Esophagus muscularis mucosa (tissue), 4 donors: Measurements from ENCODE around the gene JPH2. TPM values are rescaled to one million over a fixed set of nuclear protein-coding genes. Genes with fewer than 3 reads are reported as not detected.
A peak's percentile ranks its signal among the peaks of the same experiment; 100 is the strongest.

Experiments used
- DNase-seq: peaks from one replicate; pipeline ENCODE4 v3.0.0-alpha.2; 2017; ENCODE audit errors: extremely low spot score
- H3K27ac ChIP-seq, 4 donors: fragments of 200-600 bp; sonication (generic); replicated peaks in 1 of 4; 1 replicate in 3 of 4; 2 replicates in 1 of 4; pipeline ENCODE4 v1.5.1; 2016 to 2019; ENCODE audit warnings: mild to moderate bottlenecking in 1 of 4
- H3K27me3 ChIP-seq, 4 donors: fragments of 200-600 bp; sonication (generic); one replicate each; pipeline versions ENCODE4 v1.5.1 to v1.6.0; 2016 to 2019
- H3K36me3 ChIP-seq, 4 donors: fragments of 200-600 bp; sonication (generic); one replicate each; pipeline ENCODE4 v1.5.1; 2016 to 2019
- H3K4me1 ChIP-seq, 4 donors: fragments of 200-600 bp; sonication (generic); one replicate each; pipeline ENCODE4 v1.5.1; 2016 to 2019
- H3K4me3 ChIP-seq, 4 donors: fragments of 200-600 bp; sonication (generic); 1 replicate in 2 of 4; 2 replicates in 2 of 4; pipeline ENCODE4 v1.5.1; 2016 to 2019; ENCODE audit warnings: mild to moderate bottlenecking in 4 of 4, moderate library complexity in 1 of 4
- H3K9me3 ChIP-seq, 4 donors: fragments of 200-600 bp; sonication (generic); 1 replicate in 3 of 4; 2 replicates in 1 of 4; pipeline ENCODE4 v1.5.1; 2016 to 2019
- EP300 ChIP-seq: sonication (generic); formaldehyde crosslinking; IDR thresholded peaks from one replicate; pipeline ENCODE4 v1.6.1; 2017; ENCODE audit warnings: antibody characterized with exemption
- POLR2A ChIP-seq: fragments of 450-650 bp; IDR thresholded peaks from one replicate; pipeline ENCODE4 v1.6.1; 2017; ENCODE audit warnings: antibody characterized with exemption, moderate library complexity, mild to moderate bottlenecking, low read depth
- POLR2AphosphoS5 ChIP-seq, 2 donors: sonication (generic); formaldehyde crosslinking; IDR thresholded peaks; one replicate each; pipeline ENCODE4 v1.6.1; 2017; ENCODE audit warnings: antibody characterized with exemption in 2 of 2
- WGBS: methylation state at CpG from one replicate; pipeline ENCODE4 v1.1.5; 2018; 5-methylcytosine and 5-hydroxymethylcytosine counted together
- intact Hi-C: fragments of 100-400 bp; cut with DNase I; formaldehyde crosslinking; loops from one replicate; pipeline ENCODE4 v1.15.1; 2023
- total RNA-seq, 4 donors: library from RNA; depleted of rRNA; stranded (reverse); fragments of >200 nt; gene quantifications; one replicate each; pipeline versions ENCODE4 v1.1.0 to v1.2.1, GENCODE V29; 2016
- TF ChIP-seq, protein P1 (sequence below), 3 experiments: fragments of 200-600 bp in 2 of 3; fragments of 450-650 bp in 1 of 3; sonication (generic) in 2 of 3; IDR thresholded peaks; one replicate each; pipeline ENCODE4 v1.5.1; 2017 to 2019; ENCODE audit warnings: antibody characterized with exemption in 3 of 3, mild to moderate bottlenecking in 2 of 3, moderate library complexity in 1 of 3

JPH2 gene
- total RNA-seq, 4 donors from 2014 or later = 187 to 441 (median 295) TPM

- 90% methylated on average over 4 of the region's 4 CpGs for WGBS
- intact Hi-C loops = no loop called here
- H3K27ac ChIP-seq = peak overlapping the region; percentile 61 to 99 (median 86)
- TF ChIP-seq POLR2AphosphoS5 (IDR thresholded peaks at IDR 0.05) = peak in 1 of 2 donors; percentile 67
- TF ChIP-seq EP300 = no peak
- TF ChIP-seq POLR2A = no peak
- TF ChIP-seq, protein P1, sequence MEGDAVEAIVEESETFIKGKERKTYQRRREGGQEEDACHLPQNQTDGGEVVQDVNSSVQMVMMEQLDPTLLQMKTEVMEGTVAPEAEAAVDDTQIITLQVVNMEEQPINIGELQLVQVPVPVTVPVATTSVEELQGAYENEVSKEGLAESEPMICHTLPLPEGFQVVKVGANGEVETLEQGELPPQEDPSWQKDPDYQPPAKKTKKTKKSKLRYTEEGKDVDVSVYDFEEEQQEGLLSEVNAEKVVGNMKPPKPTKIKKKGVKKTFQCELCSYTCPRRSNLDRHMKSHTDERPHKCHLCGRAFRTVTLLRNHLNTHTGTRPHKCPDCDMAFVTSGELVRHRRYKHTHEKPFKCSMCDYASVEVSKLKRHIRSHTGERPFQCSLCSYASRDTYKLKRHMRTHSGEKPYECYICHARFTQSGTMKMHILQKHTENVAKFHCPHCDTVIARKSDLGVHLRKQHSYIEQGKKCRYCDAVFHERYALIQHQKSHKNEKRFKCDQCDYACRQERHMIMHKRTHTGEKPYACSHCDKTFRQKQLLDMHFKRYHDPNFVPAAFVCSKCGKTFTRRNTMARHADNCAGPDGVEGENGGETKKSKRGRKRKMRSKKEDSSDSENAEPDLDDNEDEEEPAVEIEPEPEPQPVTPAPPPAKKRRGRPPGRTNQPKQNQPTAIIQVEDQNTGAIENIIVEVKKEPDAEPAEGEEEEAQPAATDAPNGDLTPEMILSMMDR (IDR thresholded peaks at IDR 0.05) = no peak
- peaks cover 88 to 97% (median 95%) of the 10 kb centered on the region in 4 donors for H3K4me1 ChIP-seq
- no peak overlapping the region for H3K4me3 ChIP-seq
- H3K36me3 ChIP-seq = peaks cover under 1 to 59% (median 42%) of the 10 kb centered on the region in 4 donors
- H3K27me3 ChIP-seq = no peaks in the 10 kb centered on the region
- DNase-seq = no peak
- no peaks in the 10 kb centered on the region for H3K9me3 ChIP-seq
Measured at GRCh38 chr20:44204156-44204831, 17.3 kb upstream of the JPH2 start.

DNA sequence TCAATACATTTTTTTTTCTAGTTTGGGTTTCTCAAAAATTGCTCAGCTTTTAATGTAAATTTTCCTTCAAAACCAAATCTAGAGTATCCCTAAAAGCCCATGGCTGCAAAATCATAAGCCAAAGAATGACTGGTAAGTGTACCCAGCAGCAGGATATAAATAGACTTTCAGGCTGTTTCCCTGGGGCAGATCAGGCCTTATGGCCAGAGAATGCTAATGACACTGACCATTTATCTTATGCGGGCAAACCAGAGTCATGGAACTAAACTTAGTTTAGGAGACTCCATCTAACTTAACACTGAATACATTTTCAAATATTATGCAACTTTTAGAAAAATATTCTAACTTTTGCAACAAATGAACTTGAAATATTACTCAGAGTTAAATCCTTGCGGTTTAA lies 16.2 kb upstream of the JPH2 start:
- no peak overlapping the region for H3K4me3 ChIP-seq
- no peaks in the 10 kb centered on the region for H3K27me3 ChIP-seq
- DNase-seq = no peak
- TF ChIP-seq EP300 = no peak
- TF ChIP-seq POLR2AphosphoS5 (IDR thresholded peaks at IDR 0.05) = peak; percentile 40 to 51
- H3K9me3 ChIP-seq = no peaks in the 10 kb centered on the region
- H3K27ac ChIP-seq = peak overlapping the region; percentile 61 to 99 (median 86)
- intact Hi-C loops = no loop called here
- H3K36me3 ChIP-seq = peaks cover 8 to 70% (median 48%) of the 10 kb centered on the region in 4 donors
- H3K4me1 ChIP-seq = peaks cover 76 to 93% (median 87%) of the 10 kb centered on the region in 4 donors
- WGBS = 49% methylated on average over 2 of the region's 2 CpGs

DNA sequence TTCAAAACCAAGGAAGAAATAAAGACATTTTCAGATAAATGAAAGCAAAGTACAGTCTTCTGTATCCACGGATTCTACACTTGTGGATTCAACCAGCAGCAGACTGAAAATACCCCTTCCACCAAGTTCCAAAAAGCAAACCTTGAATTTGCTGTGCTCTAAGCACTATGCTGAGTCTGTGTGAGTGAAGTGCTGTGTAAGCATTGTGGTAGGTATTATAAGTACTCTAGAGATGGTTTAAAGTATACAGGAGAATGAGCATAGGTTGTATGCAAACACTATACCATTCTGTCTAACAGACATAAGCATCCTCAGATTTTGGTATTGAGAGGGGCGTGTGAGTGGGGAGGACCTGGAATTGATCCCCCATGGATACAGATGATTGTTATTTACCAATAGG lies 14.0 kb upstream of the JPH2 start:
- H3K4me1 ChIP-seq = peaks cover 55 to 74% (median 72%) of the 10 kb centered on the region in 4 donors
- no peak for DNase-seq
- no peak overlapping the region for H3K4me3 ChIP-seq
- peak overlapping the region; percentile 61 to 99 (median 86) for H3K27ac ChIP-seq
- TF ChIP-seq POLR2A (no peak), EP300 (no peak)
- intact Hi-C loops = no loop called here
- whole genome bisulfite sequencing = 61% methylated on average over 2 of the region's 2 CpGs
- no peaks in the 10 kb centered on the region for H3K27me3 ChIP-seq
- peaks cover 25 to 87% (median 63%) of the 10 kb centered on the region in 4 donors for H3K36me3 ChIP-seq
- no peaks in the 10 kb centered on the region for H3K9me3 ChIP-seq

GRCh38 chr20:44200371-44200770 lies 13.4 kb upstream of the JPH2 start:
- no peak for TF ChIP-seq POLR2AphosphoS5 (IDR thresholded peaks at IDR 0.05)
- TF ChIP-seq EP300 = no peak
- TF ChIP-seq POLR2A = no peak
- TF ChIP-seq, protein P1 (IDR thresholded peaks at IDR 0.05) = no peak
- peaks cover 25 to 86% (median 63%) of the 10 kb centered on the region in 4 donors for H3K36me3 ChIP-seq
- peak overlapping the region; percentile 61 to 99 (median 86) for H3K27ac ChIP-seq
- H3K4me1 ChIP-seq = peaks cover 50 to 68% (median 67%) of the 10 kb centered on the region in 4 donors
- H3K4me3 ChIP-seq = no peak overlapping the region
- intact Hi-C loops = no loop called here
- no peaks in the 10 kb centered on the region for H3K27me3 ChIP-seq
- WGBS = 66% methylated on average over 4 of the region's 4 CpGs
- DNase-seq = no peak
- H3K9me3 ChIP-seq = no peaks in the 10 kb centered on the region

DNA sequence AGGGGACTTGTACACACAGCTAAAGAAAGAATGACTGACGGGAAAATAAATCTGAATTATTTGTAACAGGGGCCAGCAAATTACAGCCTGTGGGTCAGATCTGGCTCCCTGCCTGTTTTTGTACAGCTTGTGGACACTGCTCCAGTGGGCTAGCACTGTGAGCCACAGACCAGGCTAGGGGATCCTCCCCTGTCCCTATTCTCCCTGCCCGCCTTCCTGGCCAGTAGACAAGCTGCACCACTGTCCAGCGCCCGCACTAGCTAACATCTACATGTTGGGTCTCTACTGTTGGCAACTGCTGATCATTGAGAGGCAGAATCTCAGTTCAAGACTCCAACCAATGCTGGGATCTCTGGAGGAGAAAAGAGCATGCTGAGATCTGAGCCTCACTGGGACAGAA lies 12.9 kb upstream of the JPH2 start:
- H3K9me3 ChIP-seq = no peaks in the 10 kb centered on the region
- peaks cover 47 to 63% (median 62%) of the 10 kb centered on the region in 4 donors for H3K4me1 ChIP-seq
- 85% methylated on average over 2 of the region's 4 CpGs for WGBS
- DNase-seq = no peak
- no peak overlapping the region for H3K4me3 ChIP-seq
- no peaks in the 10 kb centered on the region for H3K27me3 ChIP-seq
- H3K36me3 ChIP-seq = peaks cover 25 to 81% (median 60%) of the 10 kb centered on the region in 4 donors
- intact Hi-C loops = loop anchor here (5.0 kb wide), 1 partner anchor 448 kb away; no protein-coding TSS in a partner anchor
- peak overlapping the region; percentile 61 to 99 (median 86) for H3K27ac ChIP-seq
- TF ChIP-seq POLR2A (no peak), POLR2AphosphoS5 (IDR thresholded peaks at IDR 0.05) (no peak), EP300 (no peak)
- TF ChIP-seq, protein P1 (IDR thresholded peaks at IDR 0.05) = no peak
